Lower leg skin (tissue), 3 donors: ENCODE measurements around the gene DHRS7B.

ENCODE experiments used
- CTCF ChIP-seq, 3 donors: fragments of 450-650 bp; IDR thresholded peaks; one replicate each; pipeline ENCODE4 v1.5.1; 2016; ENCODE audit warnings: antibody characterized with exemption in 3 of 3, mild to moderate bottlenecking in 3 of 3, moderate library complexity in 2 of 3
- POLR2A ChIP-seq, 2 donors: fragments of 450-650 bp; IDR thresholded peaks; one replicate each; pipeline ENCODE4 v1.6.1; 2016 to 2017; ENCODE audit warnings: antibody characterized with exemption in 2 of 2, mild to moderate bottlenecking in 1 of 2, moderate library complexity in 1 of 2

DNA sequence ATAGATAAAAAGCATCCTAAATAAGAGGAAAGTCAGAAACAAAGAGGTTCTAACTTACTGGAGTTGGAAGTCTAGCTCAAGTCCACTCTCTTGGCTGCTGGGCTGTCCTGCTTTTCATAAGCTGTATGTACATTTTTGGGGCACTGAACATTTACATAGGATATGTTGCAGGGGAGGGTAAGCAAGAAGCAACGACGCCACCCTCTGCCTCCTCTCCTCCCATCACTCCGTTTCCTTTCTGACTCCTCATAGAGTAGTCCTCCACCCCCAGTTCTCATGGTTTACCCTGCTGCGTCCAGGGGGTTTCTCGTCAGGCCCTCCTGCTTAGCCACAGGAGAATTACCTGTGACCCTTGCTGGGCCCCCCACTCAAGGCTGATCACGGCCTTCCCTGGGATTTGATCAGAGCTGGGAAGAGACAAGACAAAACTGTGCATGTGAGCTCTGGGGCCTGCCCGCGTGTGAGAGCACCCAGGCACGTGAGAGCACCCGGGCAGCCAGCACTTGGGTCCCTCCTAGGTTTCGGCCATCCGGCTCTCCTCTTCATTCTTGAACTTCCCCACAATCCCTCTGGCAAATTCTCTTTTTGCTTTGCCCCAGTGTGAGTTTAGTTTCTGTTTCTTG is 50.1 kb downstream of the DHRS7B start:
- TF ChIP-seq CTCF (IDR thresholded peaks at IDR 0.05) (no peak), POLR2A (IDR thresholded peaks at IDR 0.05) (no peak)
